Cardiac muscle cell (in vitro differentiated cells and primary cell): ENCODE results near the gene HP1BP3. TPM values are rescaled to one million over a fixed set of nuclear protein-coding genes. Genes with fewer than 3 reads are reported as not detected.

Experiments used
- DNase-seq, 2 donors: peaks; one replicate each; pipeline versions ENCODE4 v3.0.0 to v3.0.0-alpha.2; 2010 to 2017; ENCODE audit warnings: low read depth in 1 of 2, low spot score in 1 of 2
- H3K27ac ChIP-seq: fragments of 200-600 bp; sonication (generic); 2 replicates; pipeline ENCODE4 v1.5.1; 2016
- H3K27me3 ChIP-seq: fragments of 200-600 bp; sonication (generic); 2 replicates; pipeline ENCODE4 v1.6.0; 2016; ENCODE audit warnings: control low read depth
- H3K36me3 ChIP-seq: fragments of 200-600 bp; sonication (generic); 2 replicates; pipeline ENCODE4 v1.5.1; 2016; ENCODE audit warnings: control low read depth
- H3K4me1 ChIP-seq: fragments of 200-600 bp; sonication (generic); 2 replicates; pipeline ENCODE4 v1.8.1; 2017; ENCODE audit warnings: low read depth, mild to moderate bottlenecking, mixed run types
- H3K4me3 ChIP-seq: fragments of 200-600 bp; sonication (generic); 2 replicates; pipeline ENCODE4 v1.5.1; 2016; ENCODE audit warnings: mild to moderate bottlenecking
- H3K9me3 ChIP-seq: fragments of 200-600 bp; sonication (generic); 2 replicates; pipeline ENCODE4 v1.5.1; 2017; ENCODE audit warnings: low read depth, mild to moderate bottlenecking, control low read depth
- CTCF ChIP-seq: IDR thresholded peaks from 2 replicates; pipeline ENCODE4 v1.5.1; 2012; ENCODE audit warnings: low read depth, mild to moderate bottlenecking, low read length
- polyA plus RNA-seq: library from polyadenylated mRNA; unstranded; fragments of >200 nt; fragmentation: Nextera tagmentation; extraction: Ambion mirVana; gene quantifications from 2 replicates; pipeline ENCODE4 v1.2.1, GENCODE V29; 2016
- total RNA-seq: library from RNA; depleted of rRNA; stranded (reverse); fragments of >200 nt; gene quantifications from 2 replicates; pipeline ENCODE4 v1.2.3, GENCODE V29; 2016

The HP1BP3 gene
- total and polyA plus RNA-seq, 2 experiments from 2014 or later, result 91.0 to 178 TPM

- Histone ChIP-seq H3K4me1 (peaks cover 6% of the 10 kb centered on the region), H3K4me3 (peak overlapping the region; percentile 76), H3K27ac (peak overlapping the region; percentile 97), H3K36me3 (no peaks in the 10 kb centered on the region), H3K27me3 (no peaks in the 10 kb centered on the region), H3K9me3 (no peaks in the 10 kb centered on the region)
- peak; percentile 97 for DNase-seq
- no peak for TF ChIP-seq CTCF
These were observed 666 bp downstream of the HP1BP3 start for GRCh38 chr1:20786253-20787028.

GRCh38 chr1:20785907-20786252 is 1.2 kb downstream of the HP1BP3 start:
- Histone ChIP-seq H3K9me3 (no peaks in the 10 kb centered on the region), H3K4me1 (peaks cover 7% of the 10 kb centered on the region), H3K27ac (peak overlapping the region; percentile 97), H3K27me3 (no peaks in the 10 kb centered on the region), H3K36me3 (no peaks in the 10 kb centered on the region), H3K4me3 (peak overlapping the region; percentile 76)
- DNase-seq, result no peak
- TF ChIP-seq CTCF, result no peak

- no peak for TF ChIP-seq CTCF
- H3K9me3 ChIP-seq, result no peaks in the 10 kb centered on the region
- H3K4me3 ChIP-seq, result no peak overlapping the region
- H3K36me3 ChIP-seq, result peaks cover 67% of the 10 kb centered on the region
- no peak for DNase-seq
- peaks cover 1% of the 10 kb centered on the region for H3K4me1 ChIP-seq
- no peaks in the 10 kb centered on the region for H3K27me3 ChIP-seq
- no peak overlapping the region for H3K27ac ChIP-seq
These were observed 11.4 kb downstream of the HP1BP3 start for GRCh38 chr1:20775700-20776099.

GRCh38 chr1:20771780-20772179 is 15.3 kb downstream of the HP1BP3 start:
- no peak for TF ChIP-seq CTCF
- Histone ChIP-seq H3K9me3 (no peaks in the 10 kb centered on the region), H3K4me1 (peaks cover 9% of the 10 kb centered on the region), H3K36me3 (peaks cover 89% of the 10 kb centered on the region), H3K27ac (no peak overlapping the region), H3K27me3 (no peaks in the 10 kb centered on the region), H3K4me3 (no peak overlapping the region)
- DNase-seq, result no peak

GRCh38 chr1:20770314-20771087 is 16.6 kb downstream of the HP1BP3 start:
- no peak for DNase-seq
- H3K4me1 ChIP-seq, result peaks cover 9% of the 10 kb centered on the region
- H3K36me3 ChIP-seq, result peaks cover 88% of the 10 kb centered on the region
- H3K27me3 ChIP-seq, result no peaks in the 10 kb centered on the region
- H3K9me3 ChIP-seq, result no peaks in the 10 kb centered on the region
- no peak overlapping the region for H3K4me3 ChIP-seq
- peak overlapping the region; percentile 70 for H3K27ac ChIP-seq
- no peak for TF ChIP-seq CTCF
